H4 (cell line): Measurements from ENCODE around the gene MPHOSPH9. TPM values are rescaled to one million over a fixed set of nuclear protein-coding genes. Genes with fewer than 3 reads are reported as not detected.
"Not testable (repeated sequence)": the region's sequence is repeated elsewhere in the genome, so short reads cannot be mapped to it uniquely, and the experiment has no call there.

ENCODE experiments used
- DNase-seq: peaks from one replicate; pipeline ENCODE4 v3.0.0-alpha.2; 2015; ENCODE audit warnings: low spot score
- total RNA-seq: library from RNA; depleted of rRNA; stranded (reverse); fragments of >200 nt; shearing (Covaris generic); gene quantifications from 2 replicates; pipeline ENCODE4 v1.2.3, GENCODE V29; 2014

MPHOSPH9 gene
- total RNA-seq, 1 experiment from 2014 or later, result 61.8 TPM

GRCh38 chr12:123227581-123228258 is 5.2 kb downstream of the MPHOSPH9 start:
- DNase-seq, result no peak

- DNase-seq, result no peak
Measured at GRCh38 chr12:123225443-123225842, 7.5 kb downstream of the MPHOSPH9 start.

GRCh38 chr12:123223241-123223668 is 9.7 kb downstream of the MPHOSPH9 start:
- no peak for DNase-seq

- DNase-seq, result not testable (repeated sequence)
Measured at GRCh38 chr12:123207815-123208214, 25.1 kb downstream of the MPHOSPH9 start.

GRCh38 chr12:123206794-123207193 is 26.1 kb downstream of the MPHOSPH9 start:
- DNase-seq, result not testable (repeated sequence)

- no peak for DNase-seq
Measured at GRCh38 chr12:123200414-123200813, 32.5 kb downstream of the MPHOSPH9 start.

GRCh38 chr12:123199936-123200335 is 33.0 kb downstream of the MPHOSPH9 start:
- no peak for DNase-seq

- DNase-seq, result no peak
Measured at GRCh38 chr12:123187637-123188036, 45.3 kb downstream of the MPHOSPH9 start.

- no peak for DNase-seq
Measured at GRCh38 chr12:123180171-123180570, 52.8 kb downstream of the MPHOSPH9 start.

- no peak for DNase-seq
Measured at GRCh38 chr12:123171967-123172366, 61.0 kb downstream of the MPHOSPH9 start.

- no peak for DNase-seq
Measured at GRCh38 chr12:123167329-123167728, 65.6 kb downstream of the MPHOSPH9 start.

GRCh38 chr12:123165537-123165936 is 67.4 kb downstream of the MPHOSPH9 start:
- no peak for DNase-seq

- DNase-seq, result no peak
Measured at GRCh38 chr12:123164710-123165261, 68.2 kb downstream of the MPHOSPH9 start.

- no peak for DNase-seq
Measured at GRCh38 chr12:123164222-123164621, 68.7 kb downstream of the MPHOSPH9 start.

- DNase-seq, result no peak
Measured at GRCh38 chr12:123163227-123163626, 69.7 kb downstream of the MPHOSPH9 start.

GRCh38 chr12:123160801-123161487 is 72.0 kb downstream of the MPHOSPH9 start:
- no peak for DNase-seq

- no peak for DNase-seq
Measured at GRCh38 chr12:123153906-123154305, 79.0 kb downstream of the MPHOSPH9 start.

GRCh38 chr12:123152833-123153232 is 80.1 kb downstream of the MPHOSPH9 start:
- DNase-seq, result no peak

GRCh38 chr12:123151457-123152454 is 81.2 kb downstream of the MPHOSPH9 start:
- no peak for DNase-seq

- DNase-seq, result no peak
Measured at GRCh38 chr12:123150744-123151456, 82.0 kb downstream of the MPHOSPH9 start, which contains the start of gene PITPNM2. PITPNM2 (minus strand) TSS chr12:123151090; CDS start chr12:123034590, 116,500 bp downstream.

- no peak for DNase-seq
Measured at GRCh38 chr12:123150275-123150743, 82.6 kb downstream of the MPHOSPH9 start.
